Measurements from ENCODE around the gene BCL3.

DNA sequence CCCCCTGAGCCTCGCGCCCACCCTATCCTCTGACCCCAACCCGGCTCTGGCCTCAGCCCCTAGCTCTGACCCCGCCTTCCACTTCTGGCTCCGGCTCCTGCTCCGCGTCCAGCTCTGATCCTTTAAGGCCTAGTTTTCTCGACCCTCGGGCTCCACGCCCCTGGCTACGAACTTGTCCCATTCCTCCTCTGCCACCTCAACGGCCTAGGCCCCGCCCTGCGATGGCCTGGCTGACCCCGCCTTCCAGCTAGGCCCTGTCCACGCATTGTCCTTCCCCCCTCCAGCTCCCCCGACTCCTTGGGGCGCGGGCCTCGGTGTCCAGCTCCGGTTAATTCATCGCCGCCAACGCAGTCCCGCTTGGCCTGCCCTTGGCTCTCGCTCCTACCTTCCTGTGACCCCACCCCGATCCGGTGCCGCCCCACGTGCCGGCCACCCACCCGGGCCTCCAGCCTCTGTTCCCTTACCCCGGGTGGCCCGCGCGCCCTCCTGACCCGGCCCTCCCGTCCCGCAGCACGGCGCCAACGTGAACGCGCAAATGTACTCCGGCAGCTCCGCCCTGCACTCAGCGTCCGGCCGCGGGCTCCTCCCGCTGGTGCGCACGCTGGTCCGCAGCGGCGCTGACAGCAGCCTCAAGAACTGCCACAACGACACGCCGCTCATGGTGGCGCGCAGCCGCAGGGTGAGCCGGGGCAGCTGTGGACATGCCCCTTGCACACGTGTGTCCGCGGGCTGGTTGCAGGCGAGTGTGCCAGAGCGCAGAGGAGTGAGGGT lies 9.4 kb downstream of the BCL3 start:
- no peak for TF ChIP-seq TCF7 (IDR thresholded peaks at IDR 0.05; ENCODE audit: borderline replicate concordance)
- TF ChIP-seq, protein P1, sequence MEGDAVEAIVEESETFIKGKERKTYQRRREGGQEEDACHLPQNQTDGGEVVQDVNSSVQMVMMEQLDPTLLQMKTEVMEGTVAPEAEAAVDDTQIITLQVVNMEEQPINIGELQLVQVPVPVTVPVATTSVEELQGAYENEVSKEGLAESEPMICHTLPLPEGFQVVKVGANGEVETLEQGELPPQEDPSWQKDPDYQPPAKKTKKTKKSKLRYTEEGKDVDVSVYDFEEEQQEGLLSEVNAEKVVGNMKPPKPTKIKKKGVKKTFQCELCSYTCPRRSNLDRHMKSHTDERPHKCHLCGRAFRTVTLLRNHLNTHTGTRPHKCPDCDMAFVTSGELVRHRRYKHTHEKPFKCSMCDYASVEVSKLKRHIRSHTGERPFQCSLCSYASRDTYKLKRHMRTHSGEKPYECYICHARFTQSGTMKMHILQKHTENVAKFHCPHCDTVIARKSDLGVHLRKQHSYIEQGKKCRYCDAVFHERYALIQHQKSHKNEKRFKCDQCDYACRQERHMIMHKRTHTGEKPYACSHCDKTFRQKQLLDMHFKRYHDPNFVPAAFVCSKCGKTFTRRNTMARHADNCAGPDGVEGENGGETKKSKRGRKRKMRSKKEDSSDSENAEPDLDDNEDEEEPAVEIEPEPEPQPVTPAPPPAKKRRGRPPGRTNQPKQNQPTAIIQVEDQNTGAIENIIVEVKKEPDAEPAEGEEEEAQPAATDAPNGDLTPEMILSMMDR (IDR thresholded peaks at IDR 0.05 in 2 of 3, conservative IDR thresholded peaks at IDR 0.05 in 1 of 3; ENCODE audit: control insufficient read depth in 2 of 3, extremely low read depth in 1 of 3, insufficient read depth in 1 of 3, low read depth in 3 of 3, low read length in 3 of 3): no peak
- no peak for TF ChIP-seq GABPA (IDR thresholded peaks at IDR 0.05; ENCODE audit: low read depth)
- TF ChIP-seq, protein P2, sequence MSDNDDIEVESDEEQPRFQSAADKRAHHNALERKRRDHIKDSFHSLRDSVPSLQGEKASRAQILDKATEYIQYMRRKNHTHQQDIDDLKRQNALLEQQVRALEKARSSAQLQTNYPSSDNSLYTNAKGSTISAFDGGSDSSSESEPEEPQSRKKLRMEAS (IDR thresholded peaks at IDR 0.05; ENCODE audit: low read depth, low read length): no peak
- TF ChIP-seq YY1 (IDR thresholded peaks at IDR 0.05; ENCODE audit: low read depth, low read length): no peak
- TF ChIP-seq RFX5 (IDR thresholded peaks at IDR 0.05; ENCODE audit: low read depth, low read length): no peak
- no peak for TF ChIP-seq EGR1 (IDR thresholded peaks at IDR 0.05; ENCODE audit: borderline replicate concordance in 1 of 2, low read depth in 2 of 2, low read length in 2 of 2)
- TF ChIP-seq RELA (IDR thresholded peaks at IDR 0.05; ENCODE audit: borderline replicate concordance, partially characterized antibody): no peak
- no peak; the same call in 1 of the 2 replicates for TF ChIP-seq POLR2A (IDR thresholded peaks at IDR 0.05; ENCODE audit: low read depth, low read length)
- TF ChIP-seq BACH1 (IDR thresholded peaks at IDR 0.05; ENCODE audit: borderline replicate concordance): no peak
- no peak for TF ChIP-seq ATF7 (IDR thresholded peaks at IDR 0.05; ENCODE audit: low read depth)
- TF ChIP-seq EP300 (IDR thresholded peaks at IDR 0.05; ENCODE audit: borderline replicate concordance in 1 of 2, control insufficient read depth in 1 of 2, low read depth in 2 of 2, low read length in 2 of 2): no peak
- TF ChIP-seq ESRRA (IDR thresholded peaks at IDR 0.05; ENCODE audit: low read length): no peak
